ENCODE measurements around the gene CDC16.
A peak's percentile ranks its signal among the peaks of the same experiment; 100 is the strongest.
"Not testable (repeated sequence)": the region's sequence is repeated elsewhere in the genome, so short reads cannot be mapped to it uniquely, and the experiment has no call there.

CDC16 gene

GRCh38 chr13:114234645-114235421, at the start of gene CDC16:
Gene CDC16 (plus strand): TSS chr13:114234897. CDS start chr13:114235085, 188 bp downstream.
- DNase-seq (ENCODE audit: low spot score), result peak; percentile 90

- DNase-seq (ENCODE audit: low spot score), result no peak
These were observed 49.3 kb upstream of the CDC16 start for GRCh38 chr13:114185182-114185971.

- DNase-seq (ENCODE audit: low spot score), result no peak
These were observed 39.8 kb upstream of the CDC16 start for GRCh38 chr13:114194853-114195252.

- DNase-seq (ENCODE audit: low spot score), result no peak
These were observed 38.1 kb upstream of the CDC16 start for GRCh38 chr13:114196629-114197028.

GRCh38 chr13:114198556-114198955, 36.1 kb upstream of the CDC16 start:
- DNase-seq (ENCODE audit: low spot score), result no peak

- DNase-seq (ENCODE audit: low spot score), result not testable (repeated sequence)
These were observed 35.2 kb upstream of the CDC16 start for GRCh38 chr13:114199526-114199925.

- no peak for DNase-seq (ENCODE audit: low spot score)
These were observed 34.7 kb upstream of the CDC16 start for GRCh38 chr13:114199954-114200353.

- DNase-seq (ENCODE audit: low spot score), result no peak
These were observed 34.2 kb upstream of the CDC16 start for GRCh38 chr13:114200399-114200911.

GRCh38 chr13:114202581-114202980, 32.1 kb upstream of the CDC16 start:
- DNase-seq (ENCODE audit: low spot score), result no peak

GRCh38 chr13:114203536-114203935, 31.2 kb upstream of the CDC16 start:
- DNase-seq (ENCODE audit: low spot score), result no peak

GRCh38 chr13:114204894-114205293, 29.8 kb upstream of the CDC16 start:
- no peak for DNase-seq (ENCODE audit: low spot score)

- no peak for DNase-seq (ENCODE audit: low spot score)
These were observed 26.6 kb upstream of the CDC16 start for GRCh38 chr13:114208134-114208533.

GRCh38 chr13:114211446-114212157, 23.1 kb upstream of the CDC16 start:
- DNase-seq (ENCODE audit: low spot score), result no peak

- no peak for DNase-seq (ENCODE audit: low spot score)
These were observed 22.6 kb upstream of the CDC16 start for GRCh38 chr13:114212158-114212495.

- DNase-seq (ENCODE audit: low spot score), result no peak
These were observed 20.7 kb upstream of the CDC16 start for GRCh38 chr13:114213980-114214379.

- DNase-seq (ENCODE audit: low spot score), result no peak
These were observed 15.3 kb upstream of the CDC16 start for GRCh38 chr13:114219392-114219791.

- DNase-seq (ENCODE audit: low spot score), result peak; percentile 96
These were observed 12.2 kb upstream of the CDC16 start for GRCh38 chr13:114222461-114222968.

GRCh38 chr13:114224201-114224600, 10.5 kb upstream of the CDC16 start:
- DNase-seq (ENCODE audit: low spot score), result no peak

GRCh38 chr13:114225610-114226009, 9.1 kb upstream of the CDC16 start:
- DNase-seq (ENCODE audit: low spot score), result peak; percentile 10

- peak; percentile 24 for DNase-seq (ENCODE audit: low spot score)
These were observed 8.6 kb upstream of the CDC16 start for GRCh38 chr13:114226088-114226487.

GRCh38 chr13:114226699-114227323, 7.9 kb upstream of the CDC16 start:
- peak; percentile 87 for DNase-seq (ENCODE audit: low spot score)

GRCh38 chr13:114227528-114227927, 7.2 kb upstream of the CDC16 start:
- DNase-seq (ENCODE audit: low spot score), result no peak
